K562 (cell line): Measurements from ENCODE around the gene CTAGE9. TPM values are rescaled to one million over a fixed set of nuclear protein-coding genes. Genes with fewer than 3 reads are reported as not detected.
A peak's percentile ranks its signal among the peaks of the same experiment; 100 is the strongest.

Source experiments
- ATAC-seq: fragments of 200-7000 bp; cut with Tn5 transposase; 3 replicates; pipeline ENCODE4 v1.9.1; 2020; ENCODE audit warnings: moderate library complexity
- BruUV-seq: library from RNA; stranded (reverse); fragments of 400-500 nt; replicated peaks from 2 replicates; lab custom pipeline; 2021; lab: Mats Ljungman, UMichigan
- CTCF ChIA-PET: fragments of 300-600 bp; formaldehyde crosslinking; extraction: SDS; loops from one replicate; lab custom pipeline; 2021; ENCODE audit warnings: low intra/inter-chr PET ratio; lab: Yijun Ruan, JAX
- POLR2A ChIA-PET: fragments of 300-600, 350-650 bp; sonication (Branson Sonifier 250); formaldehyde crosslinking; extraction: SDS; loops from one replicate; lab custom pipeline; 2021; ENCODE audit warnings: antibody characterized with exemption, inconsistent platforms; lab: Yijun Ruan, JAX
- DNase-seq, 4 experiments: peaks; one replicate each; pipeline versions ENCODE4 v3.0.0 to v3.0.0-alpha.2; 2011 to 2018; ENCODE audit warnings: low spot score in 3 of 4, mixed read lengths in 3 of 4; ENCODE audit errors: extremely low read depth in 1 of 4
- FAIRE-seq: peaks from 2 replicates; lab custom pipeline; 2011; peaks lifted over from hg19 to GRCh38; lab: Jason Lieb, UNC
- H2AFZ ChIP-seq: 2 replicates; pipeline ENCODE4 v1.6.0; 2011; ENCODE audit warnings: low read depth, low read length, control low read depth, inconsistent platforms
- H3K27ac ChIP-seq: fragments of 200-600 bp; 3 replicates; pipeline ENCODE4 v1.8.0; 2011; ENCODE audit warnings: low read depth, mild to moderate bottlenecking, control low read depth, inconsistent platforms, low read length, moderate library complexity, mixed read lengths; ENCODE audit errors: extremely low read depth
- H3K27me3 ChIP-seq, 2 experiments: fragments of 300-600 bp in 1 of 2; 2 replicates in 1 of 2; 3 replicates in 1 of 2; pipeline versions ENCODE4 v1.6.0 to v1.8.0; 2011; ENCODE audit warnings: inconsistent platforms in 2 of 2, low read length in 2 of 2, mild to moderate bottlenecking in 1 of 2, mixed read lengths in 1 of 2, moderate library complexity in 1 of 2; ENCODE audit not compliant: control insufficient read depth in 2 of 2, insufficient read depth in 2 of 2
- H3K36me3 ChIP-seq: fragments of 300-600 bp; 3 replicates; pipeline ENCODE4 v1.8.0; 2011; ENCODE audit warnings: mild to moderate bottlenecking, low read length, inconsistent platforms; ENCODE audit not compliant: control insufficient read depth, insufficient read depth
- H3K4me1 ChIP-seq, 2 experiments: fragments of 200-600 bp in 1 of 2; replicated peaks in 1 of 2; 2 replicates in 1 of 2; 3 replicates in 1 of 2; pipeline versions ENCODE4 v1.5.1 to v1.8.0; 2011; ENCODE audit warnings: inconsistent platforms in 2 of 2, low read length in 2 of 2, mild to moderate bottlenecking in 1 of 2, mixed read lengths in 1 of 2, moderate library complexity in 1 of 2; ENCODE audit not compliant: control insufficient read depth in 2 of 2, insufficient read depth in 2 of 2
- H3K4me2 ChIP-seq: 2 replicates; pipeline ENCODE4 v1.6.1; 2011; ENCODE audit warnings: low read length, control low read depth, inconsistent platforms, mixed read lengths; ENCODE audit not compliant: insufficient read depth
- H3K4me3 ChIP-seq: fragments of 200-600 bp; sonication (generic), shearing (Covaris generic); 2 replicates; pipeline ENCODE4 v1.5.1; 2016; ENCODE audit warnings: control low read depth, inconsistent platforms
- H3K79me2 ChIP-seq: fragments of 200-600 bp; 3 replicates; pipeline ENCODE4 v1.8.0; 2011; ENCODE audit warnings: low read length, inconsistent platforms; ENCODE audit not compliant: control insufficient read depth, insufficient read depth
- H3K9ac ChIP-seq, 2 experiments: 2 replicates each; pipeline versions ENCODE4 v1.6.0 to v1.6.1; 2011; ENCODE audit warnings: low read depth in 2 of 2, low read length in 2 of 2, control low read depth in 1 of 2, inconsistent platforms in 1 of 2, mild to moderate bottlenecking in 1 of 2, mixed read lengths in 1 of 2; ENCODE audit not compliant: insufficient read depth in 1 of 2
- H3K9me1 ChIP-seq: one replicate; pipeline ENCODE4 v1.6.0; 2011; ENCODE audit warnings: inconsistent platforms, mild to moderate bottlenecking, low read length, moderate library complexity; ENCODE audit not compliant: control insufficient read depth, insufficient read depth
- H3K9me3 ChIP-seq: replicated peaks from 2 replicates; pipeline ENCODE4 v1.5.1; 2011; ENCODE audit warnings: low read depth, low read length, inconsistent platforms; ENCODE audit not compliant: control insufficient read depth, insufficient read depth
- H4K20me1 ChIP-seq: replicated peaks from 2 replicates; pipeline ENCODE4 v1.6.1; 2011; ENCODE audit warnings: low read length, inconsistent platforms, mixed read lengths; ENCODE audit not compliant: control insufficient read depth, insufficient read depth
- C11orf30 ChIP-seq: fragments of 450-650 bp; IDR thresholded peaks from 2 replicates; pipeline ENCODE4 v1.6.1; 2016; ENCODE audit warnings: low read depth, mild to moderate bottlenecking
- HOXB6 ChIP-seq: fragments of 250-450 bp; sonication (Bioruptor Pico); IDR thresholded peaks from 2 replicates; pipeline ENCODE4 v1.5.1; 2022; ENCODE audit warnings: mild to moderate bottlenecking, borderline replicate concordance
- MAFG ChIP-seq: fragments of 450-650 bp; conservative IDR thresholded peaks from 2 replicates; pipeline ENCODE4 v1.6.1; 2016; ENCODE audit warnings: missing genetic modification characterization, missing compliant biosample characterization
- MNT ChIP-seq, 2 experiments: fragments of 450-650 bp; conservative IDR thresholded peaks; 2 replicates each; pipeline ENCODE4 v1.6.1; 2017; ENCODE audit warnings: mild to moderate bottlenecking in 2 of 2, moderate library complexity in 2 of 2
- PYGO2 ChIP-seq: fragments of 450-650 bp; IDR thresholded peaks from 2 replicates; pipeline ENCODE4 v1.6.1; 2016; ENCODE audit warnings: mild to moderate bottlenecking, missing genetic modification characterization, moderate library complexity, missing compliant biosample characterization
- SMAD1 ChIP-seq: fragments of 150-350 bp; IDR thresholded peaks from 2 replicates; pipeline ENCODE4 v1.6.1; 2014; ENCODE audit warnings: low read length, low read depth; ENCODE audit not compliant: partially characterized antibody
- ZNF316 ChIP-seq: fragments of 450-650 bp; IDR thresholded peaks from 2 replicates; pipeline ENCODE4 v1.6.1; 2016
- ZNF445 ChIP-seq: fragments of 250-450 bp; sonication (Bioruptor Pico); IDR thresholded peaks from 2 replicates; pipeline ENCODE4 v1.4.0; 2020; ENCODE audit warnings: low read depth, mild to moderate bottlenecking, moderate library complexity
- WGBS: fragments of 100-300 bp; shearing (Covaris generic); methylation state at CpG from one replicate; pipeline ENCODE4 v1.1.6; 2016; ENCODE audit warnings: low coverage, mixed read lengths; ENCODE audit not compliant: insufficient coverage; ENCODE audit errors: missing lambda C conversion rate; 5-methylcytosine and 5-hydroxymethylcytosine counted together
- in situ Hi-C: fragments of 300-500 bp; cut with MboI; formaldehyde crosslinking; loops from 4 replicates; pipeline ENCODE4 v1.15.0; 2018; ENCODE audit warnings: inconsistent platforms, mixed read lengths
- intact Hi-C: fragments of 100-400 bp; cut with micrococcal nuclease; formaldehyde crosslinking; loops from 2 replicates; pipeline ENCODE4 v1.14.2; 2022
- polyA plus RNA-seq, 8 experiments: library from polyadenylated mRNA; depleted of rRNA in 4 of 8; stranded (reverse) in 5 of 8; unstranded in 3 of 8; fragments of >200 nt; fragmentation: Nextera tagmentation in 2 of 8; fragmentation: Illumina TruSeq in 1 of 8; extraction: Ambion mirVana in 2 of 8; extraction: Trizol in 1 of 8; gene quantifications; 2 replicates each; pipeline versions ENCODE4 v1.2.1 to v1.2.3, GENCODE V29; 2011 to 2014; ENCODE audit warnings: inconsistent platforms in 1 of 8, missing spikeins in 1 of 8
- total RNA-seq, 7 experiments: library from RNA; depleted of rRNA in 6 of 7; stranded (reverse); fragments of >200 nt in 6 of 7; fragmentation: Illumina TruSeq in 2 of 7; extraction: Trizol in 2 of 7; gene quantifications; 2 replicates each; pipeline versions ENCODE4 v1.2.1 to v1.2.3, GENCODE V29; 2011 to 2021; ENCODE audit warnings: low replicate concordance in 1 of 7
- TF ChIP-seq, protein P1 (sequence below): fragments of 250-450 bp; sonication (Bioruptor Pico); IDR thresholded peaks from 2 replicates; pipeline ENCODE4 v1.4.0; 2020

Gene CTAGE9
- total and polyA plus RNA-seq, 9 of the 15 experiments (the other 6 are each of a cell fraction or from before 2014, with no cell fraction given): not detected

DNA sequence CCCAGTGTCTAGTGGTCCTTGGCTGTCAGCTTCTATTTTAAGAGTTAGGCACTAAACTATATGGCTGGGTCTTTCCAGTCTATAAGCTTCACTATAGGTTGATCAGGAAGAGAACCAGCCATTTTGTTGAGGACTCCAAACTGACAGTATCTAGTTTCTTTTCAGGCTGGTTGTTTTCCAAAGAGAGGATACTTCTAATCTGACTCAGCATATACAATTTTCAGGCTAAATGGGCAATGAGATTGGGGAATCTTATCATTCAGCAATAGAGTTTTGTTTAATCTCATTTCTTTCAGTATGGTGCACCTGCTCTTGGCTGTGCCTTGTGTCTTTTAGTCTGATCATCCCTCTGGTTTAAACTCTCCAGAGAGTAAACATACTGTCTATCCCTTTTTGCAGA lies 20.4 kb upstream of the CTAGE9 start:
- Histone ChIP-seq H3K4me3 (no peak overlapping the region), H3K9ac (no peak overlapping the region), H3K4me2 (no peak overlapping the region), H3K27me3 (no peaks in the 10 kb centered on the region), H3K4me1 (no peaks in the 10 kb centered on the region), H4K20me1 (no peaks in the 10 kb centered on the region), H3K36me3 (peaks cover 19% of the 10 kb centered on the region; the same call in 1 of the 3 replicates)
- in situ Hi-C loops: no loop called here
- no TSS peak for BruUV-seq
- no peak for FAIRE-seq
- no peak for TF ChIP-seq ZNF445 (CRISPR knock-in tag)
- TF ChIP-seq SMAD1: no peak
- peak; percentile 31 for TF ChIP-seq MAFG (tag)
- TF ChIP-seq C11orf30: peak; percentile 20; the same call in 1 of the 2 replicates
- peak; percentile 54; the same call in 1 of the 2 replicates for TF ChIP-seq ZNF316
- TF ChIP-seq, all 486 proteins: peak for 3
- Histone ChIP-seq H3K79me2 (no peaks in the 10 kb centered on the region), H3K27ac (no peak overlapping the region), H2AFZ (no peak overlapping the region), H3K9me1 (no peaks in the 10 kb centered on the region), H3K9me3 (no peaks in the 10 kb centered on the region)
- ChIA-PET POLR2A (interaction anchor here (1.2 to 1.3 kb wide), 2 partner anchors 9 to 11 kb away, joined by 3 to 4 read pairs; no protein-coding TSS in a partner anchor), CTCF (no interaction called here)
- no peak for ATAC-seq
- no peak for DNase-seq
- intact Hi-C loops: no loop called here

GRCh38 chr6:131730264-131730663 lies 19.4 kb upstream of the CTAGE9 start:
- 82% methylated on average over 5 of the region's 5 CpGs for WGBS
- BruUV-seq: no TSS peak
- DNase-seq (no peak), FAIRE-seq (peak; percentile 46), ATAC-seq (no peak)
- H3K9ac ChIP-seq: no peak overlapping the region
- no peak overlapping the region for H3K4me2 ChIP-seq
- no peaks in the 10 kb centered on the region for H3K9me1 ChIP-seq
- no peaks in the 10 kb centered on the region for H3K27me3 ChIP-seq
- H2AFZ ChIP-seq: no peak overlapping the region
- H3K4me3 ChIP-seq: no peak overlapping the region
- no peaks in the 10 kb centered on the region for H4K20me1 ChIP-seq
- peaks cover 24% of the 10 kb centered on the region; the same call in 1 of the 3 replicates for H3K36me3 ChIP-seq
- intact Hi-C loops: no loop called here
- ChIA-PET POLR2A (interaction anchor here (0.8 to 1.2 kb wide), 2 partner anchors 9 to 10 kb away, joined by 3 read pairs; no protein-coding TSS in a partner anchor), CTCF (no interaction called here)
- H3K27ac ChIP-seq: no peak overlapping the region
- H3K4me1 ChIP-seq: no peaks in the 10 kb centered on the region
- H3K79me2 ChIP-seq: no peaks in the 10 kb centered on the region
- in situ Hi-C loops: no loop called here
- H3K9me3 ChIP-seq: no peaks in the 10 kb centered on the region
- TF ChIP-seq, protein P1, sequence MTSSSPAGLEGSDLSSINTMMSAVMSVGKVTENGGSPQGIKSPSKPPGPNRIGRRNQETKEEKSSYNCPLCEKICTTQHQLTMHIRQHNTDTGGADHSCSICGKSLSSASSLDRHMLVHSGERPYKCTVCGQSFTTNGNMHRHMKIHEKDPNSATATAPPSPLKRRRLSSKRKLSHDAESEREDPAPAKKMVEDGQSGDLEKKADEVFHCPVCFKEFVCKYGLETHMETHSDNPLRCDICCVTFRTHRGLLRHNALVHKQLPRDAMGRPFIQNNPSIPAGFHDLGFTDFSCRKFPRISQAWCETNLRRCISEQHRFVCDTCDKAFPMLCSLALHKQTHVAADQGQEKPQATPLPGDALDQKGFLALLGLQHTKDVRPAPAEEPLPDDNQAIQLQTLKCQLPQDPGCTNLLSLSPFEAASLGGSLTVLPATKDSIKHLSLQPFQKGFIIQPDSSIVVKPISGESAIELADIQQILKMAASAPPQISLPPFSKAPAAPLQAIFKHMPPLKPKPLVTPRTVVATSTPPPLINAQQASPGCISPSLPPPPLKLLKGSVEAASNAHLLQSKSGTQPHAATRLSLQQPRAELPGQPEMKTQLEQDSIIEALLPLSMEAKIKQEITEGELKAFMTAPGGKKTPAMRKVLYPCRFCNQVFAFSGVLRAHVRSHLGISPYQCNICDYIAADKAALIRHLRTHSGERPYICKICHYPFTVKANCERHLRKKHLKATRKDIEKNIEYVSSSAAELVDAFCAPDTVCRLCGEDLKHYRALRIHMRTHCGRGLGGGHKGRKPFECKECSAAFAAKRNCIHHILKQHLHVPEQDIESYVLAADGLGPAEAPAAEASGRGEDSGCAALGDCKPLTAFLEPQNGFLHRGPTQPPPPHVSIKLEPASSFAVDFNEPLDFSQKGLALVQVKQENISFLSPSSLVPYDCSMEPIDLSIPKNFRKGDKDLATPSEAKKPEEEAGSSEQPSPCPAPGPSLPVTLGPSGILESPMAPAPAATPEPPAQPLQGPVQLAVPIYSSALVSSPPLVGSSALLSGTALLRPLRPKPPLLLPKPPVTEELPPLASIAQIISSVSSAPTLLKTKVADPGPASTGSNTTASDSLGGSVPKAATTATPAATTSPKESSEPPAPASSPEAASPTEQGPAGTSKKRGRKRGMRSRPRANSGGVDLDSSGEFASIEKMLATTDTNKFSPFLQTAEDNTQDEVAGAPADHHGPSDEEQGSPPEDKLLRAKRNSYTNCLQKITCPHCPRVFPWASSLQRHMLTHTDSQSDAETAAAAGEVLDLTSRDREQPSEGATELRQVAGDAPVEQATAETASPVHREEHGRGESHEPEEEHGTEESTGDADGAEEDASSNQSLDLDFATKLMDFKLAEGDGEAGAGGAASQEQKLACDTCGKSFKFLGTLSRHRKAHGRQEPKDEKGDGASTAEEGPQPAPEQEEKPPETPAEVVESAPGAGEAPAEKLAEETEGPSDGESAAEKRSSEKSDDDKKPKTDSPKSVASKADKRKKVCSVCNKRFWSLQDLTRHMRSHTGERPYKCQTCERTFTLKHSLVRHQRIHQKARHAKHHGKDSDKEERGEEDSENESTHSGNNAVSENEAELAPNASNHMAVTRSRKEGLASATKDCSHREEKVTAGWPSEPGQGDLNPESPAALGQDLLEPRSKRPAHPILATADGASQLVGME (CRISPR knock-in tag): no peak
- TF ChIP-seq PYGO2 (tag) (no peak), MNT (conservative IDR thresholded peaks at IDR 0.05) (no peak), HOXB6 (CRISPR knock-in tag) (no peak)
